Tibial nerve (tissue), 4 donors: Measurements from ENCODE around the gene ANKRD44.

Experiments used
- CTCF ChIP-seq, 5 experiments: fragments of 200-600 bp in 3 of 5; fragments of 450-650 bp in 2 of 5; sonication (generic) in 3 of 5; IDR thresholded peaks; one replicate each; pipeline ENCODE4 v1.5.1; 2016 to 2019; ENCODE audit warnings: antibody characterized with exemption in 5 of 5, mild to moderate bottlenecking in 3 of 5, moderate library complexity in 2 of 5
- EP300 ChIP-seq, 2 donors: sonication (generic); formaldehyde crosslinking; IDR thresholded peaks; one replicate each; pipeline ENCODE4 v1.6.1; 2017; ENCODE audit warnings: antibody characterized with exemption in 2 of 2, mild to moderate bottlenecking in 1 of 2

- no peak for TF ChIP-seq EP300 (IDR thresholded peaks at IDR 0.05)
- no peak for TF ChIP-seq CTCF (IDR thresholded peaks at IDR 0.05)
These were observed 31.5 kb downstream of the ANKRD44 start for GRCh38 chr2:197278799-197279763.
